GM12892 (cell line): ENCODE results near the gene BCAR1.
"Not testable (repeated sequence)": the region's sequence is repeated elsewhere in the genome, so short reads cannot be mapped to it uniquely, and the experiment has no call there.

ENCODE experiments used
- POLR2A ChIP-seq: IDR thresholded peaks from 2 replicates; pipeline ENCODE4 v1.6.1; 2011; ENCODE audit warnings: low read depth, low read length, control low read depth
- POLR2AphosphoS5 ChIP-seq: IDR thresholded peaks from 2 replicates; pipeline ENCODE4 v1.6.1; 2011; ENCODE audit warnings: low read depth, low read length, control low read depth
- TAF1 ChIP-seq: IDR thresholded peaks from 2 replicates; pipeline ENCODE4 v1.6.1; 2011; ENCODE audit warnings: low read depth, mild to moderate bottlenecking, control low read depth, low read length, borderline replicate concordance

GRCh38 chr16:75205961-75206748 is 45.3 kb downstream of the BCAR1 start:
- TF ChIP-seq POLR2A, TAF1, POLR2AphosphoS5: not testable (repeated sequence)
